Kidney epithelial cell (primary cell): ENCODE measurements around the gene ATP5F1C. TPM values are rescaled to one million over a fixed set of nuclear protein-coding genes. Genes with fewer than 3 reads are reported as not detected.
"Not testable (repeated sequence)": the region's sequence is repeated elsewhere in the genome, so short reads cannot be mapped to it uniquely, and the experiment has no call there.

Source experiments
- DNase-seq: peaks from one replicate; pipeline ENCODE4 v3.0.0-alpha.2; 2010; ENCODE audit warnings: low read depth
- H3K27me3 ChIP-seq: 2 replicates; pipeline ENCODE4 v1.6.0; 2011; ENCODE audit warnings: low read length; ENCODE audit not compliant: control insufficient read depth, insufficient read depth
- H3K36me3 ChIP-seq: 2 replicates; pipeline ENCODE4 v1.5.1; 2011; ENCODE audit warnings: low read length; ENCODE audit not compliant: control insufficient read depth, insufficient read depth
- H3K4me3 ChIP-seq: 2 replicates; pipeline ENCODE4 v1.5.1; 2011; ENCODE audit warnings: low read depth, mild to moderate bottlenecking, control low read depth, low read length
- CTCF ChIP-seq: IDR thresholded peaks from 2 replicates; pipeline ENCODE4 v1.5.1; 2011; ENCODE audit warnings: mild to moderate bottlenecking, moderate library complexity, low read length, control low read depth, inconsistent platforms; ENCODE audit not compliant: insufficient read depth, poor library complexity, severe bottlenecking
- total RNA-seq: library from RNA; depleted of rRNA; stranded (reverse); fragments of >200 nt; gene quantifications from 2 replicates; pipeline ENCODE4 v1.2.3, GENCODE V29; 2015

Gene ATP5F1C
- total RNA-seq, 1 donor from 2014 or later = 291 TPM

GRCh38 chr10:7804216-7804615, 16.2 kb downstream of the ATP5F1C start:
- Histone ChIP-seq H3K4me3 (no peak overlapping the region), H3K36me3 (peaks cover 3% of the 10 kb centered on the region), H3K27me3 (no peaks in the 10 kb centered on the region)
- no peak for DNase-seq
- TF ChIP-seq CTCF = no peak

- H3K36me3 ChIP-seq = peaks cover 1% of the 10 kb centered on the region
- no peak for DNase-seq
- H3K4me3 ChIP-seq = no peak overlapping the region
- no peak for TF ChIP-seq CTCF
- H3K27me3 ChIP-seq = no peaks in the 10 kb centered on the region
These were observed 16.8 kb downstream of the ATP5F1C start for GRCh38 chr10:7804741-7805140.

- Histone ChIP-seq H3K27me3 (no peaks in the 10 kb centered on the region), H3K36me3 (peaks cover 1% of the 10 kb centered on the region), H3K4me3 (no peak overlapping the region)
- TF ChIP-seq CTCF = no peak
- DNase-seq = no peak
These were observed 20.8 kb downstream of the ATP5F1C start for GRCh38 chr10:7808686-7809267.

GRCh38 chr10:7810443-7810842, 22.5 kb downstream of the ATP5F1C start:
- H3K4me3 ChIP-seq = no peak overlapping the region
- TF ChIP-seq CTCF = no peak
- no peaks in the 10 kb centered on the region for H3K36me3 ChIP-seq
- no peak for DNase-seq
- H3K27me3 ChIP-seq = no peaks in the 10 kb centered on the region

GRCh38 chr10:7811000-7811399, 23.0 kb downstream of the ATP5F1C start:
- Histone ChIP-seq H3K4me3 (no peak overlapping the region), H3K36me3 (no peaks in the 10 kb centered on the region), H3K27me3 (no peaks in the 10 kb centered on the region)
- no peak for DNase-seq
- TF ChIP-seq CTCF = no peak

GRCh38 chr10:7811743-7812142, 23.8 kb downstream of the ATP5F1C start:
- DNase-seq, H3K4me3 ChIP-seq, H3K36me3 ChIP-seq, H3K27me3 ChIP-seq: not testable (repeated sequence)

GRCh38 chr10:7813481-7813880, 25.5 kb downstream of the ATP5F1C start:
- no peak for TF ChIP-seq CTCF
- Histone ChIP-seq H3K36me3 (no peaks in the 10 kb centered on the region), H3K4me3 (no peak overlapping the region), H3K27me3 (no peaks in the 10 kb centered on the region)
- DNase-seq = no peak
